ENCODE results near the gene SUDS3. TPM values are rescaled to one million over a fixed set of nuclear protein-coding genes. Genes with fewer than 3 reads are reported as not detected.

SUDS3 gene
- total and polyA plus RNA-seq, 10 of the 15 experiments (the other 5 are each of a cell fraction or from before 2014, with no cell fraction given), result 5.2 to 42.8 (median 21.7) TPM

GRCh38 chr12:118353721-118354120 is 22.6 kb upstream of the SUDS3 start:
- intact Hi-C loops (cut with micrococcal nuclease; ENCODE audit: unreplicated experiment) (no loop called here), in situ Hi-C loops (cut with MboI) (no loop called here)
- Histone ChIP-seq H3K36me3 (ENCODE audit: control insufficient read depth in 2 of 2, insufficient read depth in 2 of 2, low read length in 1 of 2) (peaks cover 0 to 4% of the 10 kb centered on the region in 2 experiments; a peak in 1 of 4 replicates), H3K9me3 (replicated peaks; ENCODE audit: control insufficient read depth, insufficient read depth, low read length) (peaks cover 6% of the 10 kb centered on the region), H3K4me3 (no peak overlapping the region), H3K9ac (ENCODE audit: control insufficient read depth, insufficient read depth, low read length) (no peak overlapping the region), H2AFZ (ENCODE audit: control insufficient read depth, low read depth, low read length) (no peak overlapping the region), H3K79me2 (ENCODE audit: control insufficient read depth, insufficient read depth, low read length) (peaks cover 78% of the 10 kb centered on the region), H3K4me2 (ENCODE audit: control insufficient read depth, insufficient read depth) (no peak overlapping the region), H3K27ac (ENCODE audit: control insufficient read depth, insufficient read depth) (no peak overlapping the region), H3K4me1 (ENCODE audit: control insufficient read depth, insufficient read depth, low read length) (peaks cover 6% of the 10 kb centered on the region; the same call in 1 of the 2 replicates), H4K20me1 (ENCODE audit: control insufficient read depth, insufficient read depth) (no peaks in the 10 kb centered on the region), H3K27me3 (replicated peaks in 1 of 2; ENCODE audit: control insufficient read depth in 2 of 2, insufficient read depth in 2 of 2, low read length in 1 of 2) (no peaks in the 10 kb centered on the region)
- TF ChIP-seq SUPT20H (IDR thresholded peaks at IDR 0.05; ENCODE audit: borderline replicate concordance, control insufficient read depth, low read depth, low read length), result no peak
- no peak for TF ChIP-seq FOXM1 (IDR thresholded peaks at IDR 0.05; ENCODE audit: low read depth, low read length)
- no peak for TF ChIP-seq RELB (IDR thresholded peaks at IDR 0.05; ENCODE audit: low read depth)
- TF ChIP-seq BMI1 (IDR thresholded peaks at IDR 0.05; ENCODE audit: borderline replicate concordance), result no peak
- TF ChIP-seq ZBTB4 (CRISPR knock-in tag; IDR thresholded peaks at IDR 0.05), result no peak
- TF ChIP-seq, protein P1, sequence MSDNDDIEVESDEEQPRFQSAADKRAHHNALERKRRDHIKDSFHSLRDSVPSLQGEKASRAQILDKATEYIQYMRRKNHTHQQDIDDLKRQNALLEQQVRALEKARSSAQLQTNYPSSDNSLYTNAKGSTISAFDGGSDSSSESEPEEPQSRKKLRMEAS (IDR thresholded peaks at IDR 0.05; ENCODE audit: low read depth, low read length), result no peak
- TF ChIP-seq POLR2A (IDR thresholded peaks at IDR 0.05; ENCODE audit: low read depth, low read length), result no peak
- TF ChIP-seq ZNF217 (IDR thresholded peaks at IDR 0.05), result no peak
- no peak for TF ChIP-seq RFX5 (IDR thresholded peaks at IDR 0.05; ENCODE audit: low read depth, low read length)
- TF ChIP-seq CEBPB (IDR thresholded peaks at IDR 0.05; ENCODE audit: borderline replicate concordance in 1 of 2, low read depth in 2 of 2, low read length in 2 of 2), result no peak
- no peak for TF ChIP-seq CBX3 (IDR thresholded peaks at IDR 0.05; ENCODE audit: borderline replicate concordance, low read depth)
- TF ChIP-seq SIN3A (IDR thresholded peaks at IDR 0.05; ENCODE audit: low read depth, low read length), result no peak
- no peak for TF ChIP-seq LARP7 (IDR thresholded peaks at IDR 0.05)
- TF ChIP-seq YBX1 (IDR thresholded peaks at IDR 0.05), result no peak
- no peak for FAIRE-seq
- SMC1A ChIA-PET (ENCODE audit: uncharacterized antibody, unreplicated experiment), result interaction anchor here (0.6 to 8.7 kb wide), 10 partner anchors 8 to 150 kb away, joined by 3 to 125 read pairs (median 4); partner anchors contain the start of genes SUDS3 and TAOK3
- CTCF ChIA-PET, result interaction anchor here (0.9 to 7.6 kb wide), 5 partner anchors 6 to 171 kb away, joined by 4 to 98 read pairs (median 4); no protein-coding TSS in a partner anchor
- ATAC-seq, result no peak
- no TSS peak for BruUV-seq (replicated peaks)
- POLR2A ChIA-PET, result interaction anchor here (0.6 to 2.0 kb wide), 6 partner anchors 9 to 184 kb away, joined by 3 to 8 read pairs (median 6); no protein-coding TSS in a partner anchor
- RAD21 ChIA-PET (ENCODE audit: unreplicated experiment), result interaction anchor here (1.1 to 6.9 kb wide), 4 partner anchors 7 to 42 kb away, joined by 3 to 98 read pairs (median 38); partner anchors contain the start of gene SUDS3
- DNase-seq (ENCODE audit: low read depth, low spot score), result no peak
- 96% methylated on average over 4 of the region's 4 CpGs for WGBS (ENCODE audit: insufficient coverage, insufficient replicate concordance, low lambda C conversion rate, missing lambda C conversion rate)
